IPS DF 19.7 (cell line): ENCODE results near the gene C1orf198.

ENCODE experiments used
- DNase-seq: peaks from one replicate; pipeline ENCODE4 v3.0.0-alpha.2; 2013; ENCODE audit warnings: low read depth, low spot score

C1orf198 gene

DNA sequence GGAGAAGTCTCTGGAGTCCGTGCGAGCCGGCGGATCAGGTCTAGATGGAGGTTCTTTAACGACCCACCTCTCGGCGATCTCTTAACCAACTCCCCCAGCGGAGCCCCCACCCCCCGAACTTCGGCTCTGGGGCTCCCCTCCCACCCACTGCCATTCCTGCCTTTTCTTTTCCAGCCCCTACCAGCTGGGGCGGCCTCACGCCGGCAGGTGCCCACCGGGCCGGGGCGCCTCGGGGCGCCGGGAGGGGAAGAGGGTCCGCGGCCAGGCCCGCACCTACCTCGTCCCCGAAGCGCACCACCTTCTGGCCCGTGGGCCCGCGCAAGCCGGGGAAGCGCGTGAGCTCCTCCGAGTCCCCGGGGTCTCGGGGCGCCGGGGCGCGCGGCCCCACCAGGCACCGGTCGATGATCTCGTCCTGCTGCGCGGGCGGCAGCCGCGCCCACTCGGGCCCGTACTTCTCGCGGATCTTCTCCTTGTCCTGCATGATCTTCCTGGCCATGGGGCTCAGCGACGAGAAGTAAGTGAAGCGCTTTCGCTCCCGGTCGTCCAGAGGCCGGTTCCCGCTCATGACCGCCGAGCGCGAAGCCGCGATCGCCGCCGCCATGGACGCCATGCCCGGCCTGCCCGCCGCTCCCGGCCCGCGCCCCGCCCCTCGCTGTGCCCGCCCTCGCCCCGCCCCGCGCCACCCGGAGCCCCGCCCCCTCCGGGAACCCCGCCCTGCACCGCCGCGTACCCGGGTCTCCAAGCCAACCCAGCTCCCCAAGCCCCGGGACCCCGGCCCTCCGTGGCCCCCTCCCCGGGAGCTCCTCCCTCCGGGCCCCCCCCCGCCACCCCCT, at the start of gene C1orf198:
C1orf198 (minus strand) TSS at position 619 of the 833 bp plus-strand sequence; CDS start at position 610, 9 bp downstream.
- no peak for DNase-seq

DNA sequence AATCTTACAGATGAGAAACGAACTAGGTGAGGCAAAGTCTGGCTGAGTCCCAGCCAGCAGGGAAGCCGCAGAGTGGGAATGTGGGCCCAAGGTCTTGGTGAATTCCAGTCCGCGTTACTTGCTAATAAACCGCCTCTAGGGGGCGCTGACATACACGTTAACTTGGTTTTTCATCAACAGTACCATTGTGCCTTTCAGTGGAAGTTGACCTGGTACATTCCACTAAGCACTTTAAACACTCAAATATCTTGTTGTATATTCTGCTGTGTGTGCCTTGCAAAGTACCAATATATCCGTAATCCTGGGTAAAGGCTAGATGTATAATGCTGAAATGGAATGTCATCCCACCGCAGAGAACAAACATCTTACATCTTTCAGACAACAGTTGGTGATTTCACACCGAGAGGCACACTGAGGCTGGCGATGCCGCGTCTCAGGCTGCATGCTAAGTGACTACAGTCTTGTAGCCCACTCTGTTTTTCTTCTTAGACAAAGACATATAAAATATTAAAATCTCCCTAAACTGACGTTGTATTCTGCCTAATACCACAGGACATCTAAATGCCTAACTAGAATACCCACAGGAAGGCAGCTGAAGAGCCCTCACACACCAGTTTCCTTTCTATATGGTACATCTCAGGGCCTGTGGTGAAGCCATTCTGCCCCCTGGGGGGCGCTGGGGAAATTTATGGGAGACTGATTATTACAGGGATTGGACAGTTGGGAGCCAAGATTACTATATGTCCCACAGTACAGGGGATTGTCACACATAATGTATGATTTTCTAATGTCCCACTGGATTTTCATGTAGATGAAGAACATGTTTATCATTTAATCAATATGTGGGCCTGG, 49.2 kb upstream of the C1orf198 start:
- peak; percentile 61 for DNase-seq

GRCh38 chr1:230916587-230917283, 48.4 kb upstream of the C1orf198 start:
- no peak for DNase-seq

DNA sequence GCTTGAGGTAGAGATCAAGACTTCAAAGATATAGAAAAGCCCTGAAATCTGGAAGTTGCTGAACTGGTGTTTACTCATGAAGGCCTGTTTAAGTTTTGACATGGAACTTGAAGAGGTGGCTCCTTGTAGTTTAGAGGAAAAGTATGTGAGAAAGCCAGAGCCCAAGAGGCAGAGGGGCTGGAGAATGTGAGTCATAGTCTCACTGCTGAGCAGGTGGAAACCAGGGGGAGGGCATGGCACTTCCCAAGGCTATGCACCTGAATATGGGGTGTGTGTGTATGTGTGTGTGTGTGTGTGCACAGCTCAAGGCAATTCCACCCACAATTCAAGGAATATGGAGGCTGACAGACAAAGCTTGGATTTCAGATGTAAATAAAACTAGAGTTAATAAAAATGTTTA, 46.8 kb upstream of the C1orf198 start:
- no peak for DNase-seq

GRCh38 chr1:230913496-230913895, 45.2 kb upstream of the C1orf198 start:
- no peak for DNase-seq

DNA sequence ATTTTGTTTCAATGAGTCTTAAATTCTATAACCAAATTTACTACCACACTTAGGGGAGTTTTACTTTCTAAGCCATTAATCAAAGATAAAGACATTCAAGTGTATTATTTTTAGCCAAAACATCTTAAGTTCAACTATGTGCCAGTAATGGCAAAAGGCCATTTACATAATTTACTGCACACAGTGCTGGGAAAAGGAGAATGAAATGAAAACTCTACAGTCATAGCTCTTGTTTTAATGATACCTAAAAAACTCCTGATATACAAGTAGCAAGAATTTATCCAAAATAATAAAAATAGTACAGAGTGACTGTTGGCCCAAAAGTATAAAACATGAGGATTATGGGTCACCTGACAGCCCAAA, 42.4 kb upstream of the C1orf198 start:
- DNase-seq: no peak

GRCh38 chr1:230909974-230910754, 41.8 kb upstream of the C1orf198 start:
- DNase-seq: no peak

GRCh38 chr1:230907472-230908205, 39.3 kb upstream of the C1orf198 start:
- DNase-seq: no peak

DNA sequence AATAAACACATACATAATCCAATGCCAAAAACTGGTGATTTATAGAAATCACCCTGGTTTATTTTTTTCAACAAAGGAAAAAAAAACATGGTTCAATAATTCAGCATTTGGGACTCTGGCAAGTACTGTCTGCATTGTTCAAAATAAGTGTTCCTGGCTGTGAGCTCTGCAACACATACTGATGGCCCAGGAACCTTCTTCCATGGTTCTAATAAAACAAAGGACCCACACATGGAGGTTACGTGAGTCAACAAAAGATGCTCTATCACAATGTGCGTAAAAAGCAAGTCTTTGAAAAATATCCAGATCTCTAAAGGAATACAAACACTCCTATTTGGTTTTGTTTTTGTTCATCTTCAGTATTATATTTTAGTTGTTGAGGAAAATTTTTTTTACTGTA, 37.9 kb upstream of the C1orf198 start:
- DNase-seq: no peak

DNA sequence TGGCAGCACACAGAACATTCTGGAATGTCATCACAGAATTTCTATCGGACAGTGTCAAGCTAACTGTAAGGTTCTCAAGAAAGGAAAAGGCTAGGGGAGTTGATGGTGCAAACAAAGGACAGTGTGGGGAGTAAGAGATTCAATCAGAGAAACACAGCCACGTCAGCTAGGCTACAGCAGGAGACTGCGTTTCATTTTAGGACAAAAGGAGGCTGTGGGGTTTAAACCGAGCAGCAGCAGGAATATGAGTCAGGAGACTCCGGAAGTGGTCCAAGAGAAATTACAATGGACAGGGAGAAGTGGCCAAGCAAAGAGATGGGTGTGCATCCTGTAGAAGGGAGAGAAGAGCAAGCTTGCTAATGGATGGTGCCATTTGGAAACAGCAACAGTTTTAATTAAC, 37.4 kb upstream of the C1orf198 start:
- DNase-seq: no peak

DNA sequence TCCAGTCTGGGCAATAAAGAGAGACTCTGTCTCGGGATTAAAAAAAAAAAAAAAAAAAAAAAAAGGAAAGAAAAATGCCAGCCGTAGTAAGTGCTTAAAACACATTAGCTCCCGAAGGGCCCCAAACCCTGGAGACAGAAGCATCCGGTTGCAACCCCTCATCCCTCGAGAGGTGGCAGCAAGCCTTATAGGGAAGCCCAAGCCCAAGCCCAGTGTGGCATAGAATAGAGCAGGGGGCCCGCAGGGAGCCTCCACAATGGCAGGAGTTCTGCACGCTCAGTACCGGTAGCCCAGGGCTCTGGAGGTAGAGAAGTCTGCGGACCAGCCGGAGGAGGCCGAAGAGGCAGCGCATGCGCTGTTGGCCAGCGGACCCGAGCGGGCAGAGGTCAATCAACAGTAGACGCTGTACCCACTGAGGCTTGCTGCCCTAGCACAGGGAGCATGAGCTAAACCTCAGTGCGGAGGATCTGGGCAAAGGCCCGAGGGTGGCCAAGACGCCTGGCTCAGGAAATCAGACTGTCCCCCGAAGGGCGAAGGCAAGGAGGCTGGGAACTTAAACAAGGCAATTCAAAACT, 34.1 kb upstream of the C1orf198 start:
- DNase-seq: no peak

GRCh38 chr1:230901671-230902070, 33.4 kb upstream of the C1orf198 start:
- DNase-seq: no peak

DNA sequence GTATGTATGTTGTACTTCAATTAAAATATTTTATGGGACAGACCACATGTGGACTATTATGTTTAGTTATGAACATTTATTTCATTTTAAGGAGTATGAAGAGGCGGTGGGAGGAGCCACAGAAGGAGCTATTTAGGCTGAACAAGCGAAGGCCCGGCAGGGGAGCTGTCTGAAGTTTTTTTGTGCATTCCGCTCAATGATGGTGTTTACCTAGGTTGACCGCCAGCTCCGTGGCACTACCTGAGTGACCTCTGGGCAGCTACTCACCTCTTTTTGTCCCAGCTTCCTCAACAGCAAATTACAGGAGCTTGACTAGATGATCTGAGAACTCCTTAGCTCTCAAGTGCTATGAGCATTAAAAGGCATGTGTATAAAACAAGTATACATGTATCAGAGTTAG, 32.7 kb upstream of the C1orf198 start:
- no peak for DNase-seq

DNA sequence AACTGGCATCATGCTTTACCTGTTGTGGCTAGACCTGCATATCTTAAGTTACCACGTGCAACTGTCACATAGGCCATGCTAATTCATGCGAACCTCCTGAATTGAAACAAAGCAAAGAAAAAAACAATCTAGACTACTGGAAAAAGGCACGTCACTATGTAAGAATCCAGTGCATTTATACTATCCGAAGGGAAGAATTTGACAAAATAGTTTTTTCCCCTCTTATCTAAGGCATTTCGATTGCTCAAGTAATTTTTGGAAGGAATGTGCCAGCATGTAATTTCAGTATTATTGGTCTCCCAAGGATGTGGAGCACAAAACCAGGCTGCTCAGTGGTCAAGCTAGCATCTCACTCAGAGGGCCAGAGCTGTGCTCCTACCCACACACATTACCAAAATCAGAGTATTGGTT, 31.5 kb upstream of the C1orf198 start:
- DNase-seq: no peak

DNA sequence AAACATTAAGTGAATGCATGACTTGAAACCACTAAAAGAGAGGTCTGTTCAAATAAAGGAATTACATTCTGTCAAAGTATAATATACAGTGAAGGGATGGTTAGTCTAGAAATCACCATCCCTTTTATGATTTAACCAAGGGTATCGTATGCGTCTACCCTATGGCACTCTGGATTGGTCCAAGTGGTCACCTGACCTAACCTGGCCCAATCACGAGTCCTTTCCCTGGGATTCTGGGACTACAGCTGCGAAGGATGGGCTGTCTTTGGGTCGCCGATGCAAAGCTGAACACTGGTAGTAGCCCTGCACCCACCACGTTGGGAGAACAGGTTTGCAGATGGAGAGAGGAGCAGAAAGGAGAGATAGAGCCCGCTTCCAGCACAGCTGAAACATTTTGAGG, 30.4 kb upstream of the C1orf198 start:
- DNase-seq: no peak

DNA sequence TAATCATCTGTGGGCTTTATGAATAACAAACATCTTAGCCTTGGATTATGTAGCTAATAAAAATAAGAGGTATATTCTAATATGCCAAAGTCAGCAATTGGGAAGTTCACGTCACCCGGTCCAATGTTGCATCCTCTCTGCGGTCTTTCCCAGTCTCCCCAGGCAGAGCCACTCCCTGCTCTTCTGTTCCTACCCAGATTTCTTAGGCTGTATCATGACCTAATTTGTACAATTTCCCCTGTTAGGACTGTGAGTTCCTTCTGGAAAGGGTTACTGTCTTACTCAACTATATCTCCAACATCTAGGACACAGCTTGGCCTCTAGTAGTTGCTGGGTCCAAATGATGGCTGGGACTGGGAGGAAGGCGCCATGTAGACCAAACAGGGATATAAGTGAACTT, 29.8 kb upstream of the C1orf198 start:
- no peak for DNase-seq

- DNase-seq: no peak
These were observed 28.5 kb upstream of the C1orf198 start for GRCh38 chr1:230896779-230897178.

DNA sequence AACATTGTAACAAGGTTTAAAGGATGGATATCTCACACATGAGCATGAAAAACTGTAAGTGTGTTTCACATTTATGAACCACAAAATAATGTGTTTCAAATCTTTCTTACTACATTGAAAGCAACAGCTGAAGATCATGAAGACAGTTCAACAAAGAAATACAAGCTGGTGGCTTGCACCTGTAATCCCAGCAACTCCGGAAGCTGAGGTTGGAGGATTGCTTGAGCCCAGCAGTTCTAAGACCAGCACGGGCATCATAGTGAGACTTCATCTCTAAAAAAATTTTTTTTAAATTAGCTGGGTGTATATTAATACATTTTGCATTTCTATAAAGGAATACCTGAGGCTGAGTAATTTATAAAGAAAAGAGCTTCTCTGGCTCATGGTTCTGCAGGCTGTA, 27.1 kb upstream of the C1orf198 start:
- DNase-seq: no peak

DNA sequence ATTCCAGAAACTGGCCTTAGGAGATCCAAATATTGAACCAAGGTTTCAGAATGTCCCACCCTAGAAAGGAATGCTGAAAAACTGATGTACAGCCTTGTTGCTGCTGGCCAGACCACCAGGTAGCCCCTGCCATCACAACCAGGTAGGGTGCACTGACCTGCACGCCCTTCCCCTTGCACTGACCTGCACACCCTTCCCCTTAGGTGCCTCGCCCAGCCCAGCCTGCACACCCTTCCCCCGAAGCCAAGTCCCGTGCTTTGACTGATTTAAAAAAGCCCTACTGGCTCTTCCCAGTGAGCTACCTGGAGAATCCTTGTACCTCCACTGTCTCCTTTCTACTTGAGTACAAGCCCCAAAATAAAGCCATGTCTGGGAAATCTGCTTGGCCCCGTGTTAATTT, 26.3 kb upstream of the C1orf198 start:
- DNase-seq: no peak

DNA sequence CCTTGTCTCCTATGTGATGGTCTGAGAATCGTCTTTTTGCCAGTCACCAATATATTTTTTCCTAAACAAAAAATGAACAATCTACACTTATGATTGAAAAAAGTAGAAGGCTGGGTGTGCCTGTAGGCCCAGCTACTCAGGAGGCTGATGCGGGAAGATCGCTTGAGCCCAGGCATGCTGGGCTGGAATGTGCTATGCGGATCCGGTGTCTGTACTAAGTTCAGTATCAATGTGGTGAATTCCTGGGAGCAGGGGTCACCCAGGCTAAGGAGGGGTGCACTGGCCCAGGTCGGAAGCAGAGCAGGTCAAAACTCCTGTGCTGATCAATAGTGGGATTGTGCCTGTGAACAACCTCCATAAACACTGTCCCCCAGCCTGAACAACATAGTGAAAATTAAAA, 25.7 kb upstream of the C1orf198 start:
- DNase-seq: no peak
